Stimulated activated CD4-positive, alpha-beta T cell treated with anti-CD3 and anti-CD28 coated beads, Interleukin-1b, Interleukin-23, amount 100 ng/mL, for 48 hours (primary cell): Measurements from ENCODE around the gene EPB41L1.
"Not testable (repeated sequence)": the region's sequence is repeated elsewhere in the genome, so short reads cannot be mapped to it uniquely, and the experiment has no call there.

Experiments used
- DNase-seq: peaks from one replicate; pipeline ENCODE4 v3.0.0-alpha.2; 2020

Gene EPB41L1

GRCh38 chr20:36126836-36127527, 27.6 kb upstream of the EPB41L1 start:
- DNase-seq = no peak

GRCh38 chr20:36128463-36129159, 25.9 kb upstream of the EPB41L1 start:
- no peak for DNase-seq

- DNase-seq = no peak
Measured at GRCh38 chr20:36129160-36129543, 25.4 kb upstream of the EPB41L1 start.

- no peak for DNase-seq
Measured at GRCh38 chr20:36130390-36130789, 24.1 kb upstream of the EPB41L1 start.

- DNase-seq = no peak
Measured at GRCh38 chr20:36132802-36133211, 21.7 kb upstream of the EPB41L1 start.

- DNase-seq = no peak
Measured at GRCh38 chr20:36133821-36134220, 20.7 kb upstream of the EPB41L1 start.

GRCh38 chr20:36135159-36135558, 19.4 kb upstream of the EPB41L1 start:
- DNase-seq = no peak

GRCh38 chr20:36135821-36136220, 18.7 kb upstream of the EPB41L1 start:
- no peak for DNase-seq

GRCh38 chr20:36137313-36137712, 17.2 kb upstream of the EPB41L1 start:
- DNase-seq = not testable (repeated sequence)

- DNase-seq = no peak
Measured at GRCh38 chr20:36141310-36141709, 13.2 kb upstream of the EPB41L1 start.

- no peak for DNase-seq
Measured at GRCh38 chr20:36144336-36144735, 10.2 kb upstream of the EPB41L1 start.

- no peak for DNase-seq
Measured at GRCh38 chr20:36145877-36146707, 8.4 kb upstream of the EPB41L1 start.

GRCh38 chr20:36147690-36148089, 6.8 kb upstream of the EPB41L1 start:
- no peak for DNase-seq

- DNase-seq = no peak
Measured at GRCh38 chr20:36148439-36148838, 6.1 kb upstream of the EPB41L1 start.

GRCh38 chr20:36149012-36149411, 5.5 kb upstream of the EPB41L1 start:
- no peak for DNase-seq

- no peak for DNase-seq
Measured at GRCh38 chr20:36149469-36149868, 5.1 kb upstream of the EPB41L1 start.

- DNase-seq = no peak
Measured at GRCh38 chr20:36150489-36150846, 4.1 kb upstream of the EPB41L1 start.

GRCh38 chr20:36150847-36151539, 3.5 kb upstream of the EPB41L1 start:
- no peak for DNase-seq

GRCh38 chr20:36152261-36152660, 2.3 kb upstream of the EPB41L1 start:
- no peak for DNase-seq

- DNase-seq = no peak
Measured at GRCh38 chr20:36153204-36153603, 1.3 kb upstream of the EPB41L1 start.

- no peak for DNase-seq
Measured at GRCh38 chr20:36153736-36154699, 522 bp upstream of the EPB41L1 start.

- no peak for DNase-seq
Measured at GRCh38 chr20:36155629-36155971, 1.1 kb downstream of the EPB41L1 start.
